Measurements from ENCODE around the gene GCNT2.

GRCh38 chr6:10555625-10556309, 34.6 kb downstream of the GCNT2 start:
- TF ChIP-seq CTCF (IDR thresholded peaks at IDR 0.05) (no peak), POLR2AphosphoS5 (IDR thresholded peaks at IDR 0.05; ENCODE audit: low read depth, low read length) (no peak), SIN3A (IDR thresholded peaks at IDR 0.05; ENCODE audit: borderline replicate concordance, insufficient read depth, low read depth, low read length) (no peak)

Data from Panc1 (cell line).